HG03139 (cell line): ENCODE results near the gene ABCB9.
A peak's percentile ranks its signal among the peaks of the same experiment; 100 is the strongest.

Experiments
- ATAC-seq: cut with Tn5 transposase; IDR thresholded peaks from one replicate; pipeline ENCODE4 v1.9.1; 2021; ENCODE audit not compliant: unreplicated experiment

Gene ABCB9

DNA sequence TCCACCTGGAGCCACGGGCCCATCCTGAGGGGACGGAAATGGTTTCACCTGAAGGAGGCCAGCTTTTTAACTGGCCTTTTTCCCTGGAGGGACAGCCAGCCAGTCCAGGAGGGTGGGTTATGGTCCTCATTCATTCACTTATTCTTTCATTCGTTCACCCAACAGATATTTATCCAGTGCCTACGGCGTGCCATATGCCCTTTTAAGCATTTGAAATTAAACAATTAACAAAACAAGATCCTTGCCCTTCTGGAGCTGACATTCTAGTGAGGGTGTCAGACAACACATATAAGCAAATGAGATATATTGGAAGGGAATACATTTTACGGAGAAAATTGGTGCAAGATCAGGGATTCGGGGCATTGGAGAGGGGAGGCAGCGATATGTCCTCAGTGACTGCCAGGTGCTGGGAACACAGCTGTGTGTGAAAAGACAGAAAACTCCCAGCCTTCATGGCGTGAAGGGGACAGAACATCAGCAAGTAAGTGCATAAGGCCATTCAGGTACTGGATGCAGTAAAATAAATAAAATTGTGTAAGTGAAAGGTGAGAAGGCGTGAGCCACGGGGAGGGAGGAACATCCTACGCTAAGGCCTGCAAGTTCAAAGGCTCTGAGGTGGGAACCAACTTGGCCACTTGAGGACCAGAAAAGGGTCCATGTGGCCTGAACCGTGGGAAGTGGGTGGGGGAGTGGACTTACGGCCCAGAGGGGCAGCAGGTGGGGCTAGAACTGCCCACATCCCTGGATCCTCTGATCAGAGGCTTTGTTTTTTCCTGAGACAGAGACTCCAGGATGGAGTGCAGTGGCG, 684 bp upstream of the ABCB9 start:
- ATAC-seq: no peak

GRCh38 chr12:122965321-122965751, 927 bp downstream of the ABCB9 start:
- no peak for ATAC-seq

DNA sequence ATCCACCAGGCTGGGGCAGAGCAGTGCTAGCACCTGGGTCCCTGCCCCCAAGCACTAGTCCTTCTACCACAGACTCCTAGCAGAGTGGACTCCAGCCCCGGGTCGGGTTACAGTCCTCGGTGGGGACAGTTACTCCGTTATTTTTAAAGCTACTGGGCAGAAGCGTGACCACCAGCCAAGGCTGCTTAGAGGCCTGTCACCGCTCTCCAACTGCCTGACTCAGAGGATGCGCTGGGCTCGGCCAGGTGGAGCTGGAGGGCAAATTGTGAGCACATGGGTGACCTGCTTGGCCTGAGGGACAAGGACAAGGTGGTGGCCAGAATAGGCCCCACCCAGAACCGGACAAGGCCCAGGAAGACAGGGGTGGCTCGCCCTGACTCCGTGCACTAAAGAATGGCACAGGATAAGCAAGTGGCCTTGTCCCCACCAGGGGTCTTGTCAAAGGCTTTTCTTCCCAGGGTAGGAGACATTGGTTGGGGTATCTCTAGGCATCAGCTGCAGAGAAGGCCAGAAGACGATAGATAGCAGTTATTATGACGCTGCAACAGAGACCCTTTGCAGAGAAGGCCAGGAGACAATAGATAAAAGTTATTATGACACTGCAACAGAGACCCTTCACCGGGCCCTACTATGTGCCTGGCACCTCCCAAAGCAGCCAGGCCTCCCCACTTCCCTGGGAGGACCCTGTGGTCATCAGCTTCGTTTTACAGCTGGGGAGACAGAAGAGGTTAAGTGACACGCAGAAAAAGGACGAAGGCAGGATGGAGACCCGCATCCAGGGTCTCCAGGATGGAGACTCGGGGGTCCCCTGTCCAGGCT, 1.6 kb downstream of the ABCB9 start:
- ATAC-seq: no peak

- no peak for ATAC-seq
Measured at GRCh38 chr12:122963941-122964265, 2.4 kb downstream of the ABCB9 start.

DNA sequence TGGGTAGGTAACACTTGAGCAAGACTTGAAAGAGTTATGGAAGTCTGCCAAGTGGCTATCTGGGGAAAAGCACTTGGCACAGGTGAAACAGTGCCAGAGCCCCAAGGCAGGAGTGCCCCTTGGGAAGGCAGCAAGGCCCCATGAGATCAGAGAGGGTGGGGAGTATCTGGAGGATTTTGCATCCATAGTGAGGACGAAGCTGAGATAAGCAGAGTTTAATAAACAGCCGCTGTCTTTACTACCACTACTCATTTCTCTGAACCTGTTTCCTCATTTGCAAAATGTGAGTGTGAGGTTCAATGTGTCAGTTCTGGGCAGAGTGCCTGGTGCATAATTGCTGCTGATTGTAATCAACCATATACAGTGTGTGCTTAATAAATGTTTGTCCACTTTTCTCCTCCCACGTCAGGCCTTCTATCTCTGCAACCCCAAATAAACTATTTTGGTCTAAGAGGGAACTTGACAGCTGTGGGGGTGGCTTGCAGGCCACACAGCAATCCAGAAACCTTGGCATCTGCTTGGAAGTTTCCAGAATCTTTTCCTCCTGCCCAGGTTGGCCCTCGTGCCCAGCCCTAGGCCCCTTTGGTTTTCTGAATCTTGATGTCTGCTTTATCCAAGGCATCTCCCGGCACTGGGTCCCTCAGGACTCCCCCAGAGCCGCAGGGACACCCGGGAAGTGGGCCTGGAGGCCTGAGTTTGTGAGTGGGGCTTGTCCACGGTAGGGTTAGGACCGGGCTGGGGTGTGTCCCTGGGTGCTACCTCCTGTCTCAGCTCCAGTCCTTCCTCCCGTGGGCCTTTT, 4.5 kb downstream of the ABCB9 start:
- ATAC-seq: no peak

GRCh38 chr12:122960193-122960569, 6.1 kb downstream of the ABCB9 start:
- ATAC-seq: no peak

DNA sequence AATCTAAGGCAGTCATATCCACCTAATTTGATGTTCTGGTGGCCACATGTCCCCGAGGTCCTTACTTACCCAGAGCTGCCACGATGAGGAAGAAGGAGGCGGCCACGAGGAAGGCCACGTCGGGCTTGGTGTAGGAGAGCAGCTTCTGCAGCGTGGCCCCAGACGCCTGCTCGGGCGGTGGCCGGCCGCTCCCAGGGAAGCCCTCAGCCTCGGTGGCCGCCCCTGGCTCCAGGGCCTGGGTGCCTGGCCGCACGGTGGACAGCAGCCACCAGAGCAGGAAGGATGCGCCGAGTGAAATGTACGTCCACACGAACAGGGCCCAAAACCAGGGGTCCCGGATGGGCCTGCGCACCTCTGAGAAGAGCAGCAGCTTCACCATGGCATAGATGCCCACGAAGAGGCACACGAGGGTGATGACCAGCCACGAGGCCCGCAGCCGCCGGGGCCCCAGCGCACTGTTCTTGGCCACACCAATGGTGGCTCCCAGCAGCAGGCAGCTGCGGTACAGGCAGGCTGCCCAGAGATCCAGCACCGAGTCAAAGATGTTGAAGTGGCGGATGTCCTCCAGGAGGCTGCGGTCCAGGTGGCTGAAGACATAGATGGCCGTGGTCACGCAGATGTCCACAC, 6.6 kb downstream of the ABCB9 start:
- ATAC-seq: no peak

DNA sequence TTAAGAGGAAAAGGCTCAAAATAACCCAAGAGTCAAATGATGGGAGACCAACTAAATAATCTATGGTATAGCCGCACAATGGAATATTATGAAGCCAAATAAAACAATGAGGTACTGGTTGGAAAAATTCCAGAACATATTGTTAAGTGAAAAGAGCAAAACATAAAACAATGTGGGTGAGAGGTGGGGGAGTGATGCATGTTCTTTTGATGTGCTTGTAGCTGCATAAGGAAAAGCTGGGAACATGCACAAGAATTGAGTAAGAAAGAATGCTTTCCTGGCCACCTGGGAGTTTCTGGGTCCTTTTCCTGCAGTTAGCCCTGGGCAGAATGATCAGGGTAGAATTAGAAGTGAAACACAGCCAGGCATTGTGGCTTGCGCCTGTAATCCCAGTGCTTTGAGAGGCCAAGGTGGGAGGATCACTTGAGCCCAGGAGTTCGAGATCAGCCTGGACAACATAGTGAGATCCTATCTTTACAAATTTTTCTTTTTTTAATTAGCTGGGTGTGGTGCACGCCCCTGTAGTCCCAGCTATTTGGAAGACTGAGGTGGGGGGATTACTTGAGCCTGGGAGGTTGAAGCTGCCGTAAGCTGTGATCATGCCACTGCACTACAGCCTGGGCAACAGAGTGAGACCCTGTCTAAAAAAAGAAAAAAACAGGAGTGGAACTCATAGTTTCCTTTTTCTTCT, 7.9 kb downstream of the ABCB9 start:
- no peak for ATAC-seq

- ATAC-seq: no peak
Measured at GRCh38 chr12:122956035-122956434, 10.2 kb downstream of the ABCB9 start.

DNA sequence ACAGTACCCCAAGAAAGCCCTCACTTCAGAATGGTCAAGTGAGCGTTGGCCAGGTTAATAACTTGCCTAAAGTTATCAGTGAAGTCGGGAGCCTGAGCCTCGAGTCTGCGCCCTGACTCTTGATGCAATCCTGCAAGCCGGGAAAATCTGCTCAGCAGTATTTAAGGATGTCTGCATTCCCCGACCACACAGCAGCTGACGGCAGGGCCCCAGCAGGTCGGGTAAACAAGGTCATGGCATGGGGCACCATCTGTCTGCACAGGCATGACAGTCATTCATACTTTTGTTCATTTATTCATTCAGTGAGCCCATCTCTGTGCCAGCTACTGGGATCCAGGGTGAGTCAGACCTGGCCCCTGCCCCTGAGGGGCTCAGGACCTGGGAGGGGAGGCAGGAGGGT, 11.1 kb downstream of the ABCB9 start:
- ATAC-seq: no peak

DNA sequence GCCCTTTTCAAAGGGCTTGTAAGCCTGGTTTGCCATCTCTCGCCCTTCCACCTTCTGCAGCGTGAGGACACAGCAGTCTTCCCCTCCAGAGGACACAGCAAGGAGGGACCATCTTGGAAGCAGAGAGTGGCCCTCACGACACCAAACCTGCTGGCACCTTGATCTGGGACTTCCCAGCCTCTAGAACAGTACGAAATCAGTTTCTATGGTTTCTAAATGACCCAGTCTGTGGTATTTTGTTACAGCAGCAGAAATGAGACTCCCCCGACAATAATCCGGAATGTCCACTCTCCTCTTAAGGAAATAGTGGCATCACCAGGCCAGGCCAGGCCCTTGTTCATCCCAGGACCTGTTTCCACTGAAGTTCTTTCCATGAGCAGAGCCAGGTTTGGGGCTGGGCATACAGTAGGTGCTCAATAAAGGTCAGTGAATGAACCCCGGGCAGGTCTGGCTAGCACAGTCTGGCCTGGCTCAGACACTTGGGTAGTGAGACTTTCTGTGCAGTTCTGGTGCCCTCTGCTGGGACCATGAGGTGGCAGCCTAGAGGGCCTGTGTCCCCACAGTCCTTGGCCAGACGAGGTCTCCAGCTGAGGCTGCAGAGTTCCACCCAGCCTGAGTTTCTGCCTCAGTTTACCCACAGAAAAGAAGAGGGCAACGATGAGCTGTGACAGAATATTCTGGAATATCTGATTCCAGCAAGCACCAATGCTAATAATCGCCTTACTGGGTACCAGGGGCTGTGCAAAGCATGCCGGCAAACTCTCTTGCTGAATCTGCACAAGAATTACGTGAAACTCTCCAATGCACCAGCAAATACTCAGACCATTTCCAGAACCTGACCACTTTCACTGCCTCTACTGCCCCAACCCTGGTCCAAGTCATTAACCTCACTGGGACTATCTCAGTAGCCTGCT, 14.0 kb downstream of the ABCB9 start:
- ATAC-seq: no peak

DNA sequence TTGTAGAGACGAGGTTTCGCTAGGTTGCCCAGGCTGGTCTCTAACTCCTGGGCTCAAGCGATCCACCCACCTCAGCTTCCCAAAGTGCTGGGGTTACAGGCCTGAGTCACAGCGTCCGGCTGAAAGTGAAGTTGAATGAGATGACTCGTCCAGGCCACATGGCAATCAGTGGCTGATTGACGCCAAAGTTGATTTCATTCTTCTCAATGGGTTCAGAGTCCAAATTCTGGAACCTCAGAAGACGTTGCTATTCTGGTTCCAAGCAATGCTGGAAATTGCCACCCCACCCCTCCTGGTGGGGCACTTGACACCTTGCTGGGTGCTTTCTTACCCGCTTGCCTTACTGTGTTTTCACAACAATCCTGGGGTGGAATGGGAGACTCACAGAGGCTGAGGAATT, 14.9 kb downstream of the ABCB9 start:
- ATAC-seq: no peak

GRCh38 chr12:122949816-122950675, 16.2 kb downstream of the ABCB9 start:
- ATAC-seq: no peak

DNA sequence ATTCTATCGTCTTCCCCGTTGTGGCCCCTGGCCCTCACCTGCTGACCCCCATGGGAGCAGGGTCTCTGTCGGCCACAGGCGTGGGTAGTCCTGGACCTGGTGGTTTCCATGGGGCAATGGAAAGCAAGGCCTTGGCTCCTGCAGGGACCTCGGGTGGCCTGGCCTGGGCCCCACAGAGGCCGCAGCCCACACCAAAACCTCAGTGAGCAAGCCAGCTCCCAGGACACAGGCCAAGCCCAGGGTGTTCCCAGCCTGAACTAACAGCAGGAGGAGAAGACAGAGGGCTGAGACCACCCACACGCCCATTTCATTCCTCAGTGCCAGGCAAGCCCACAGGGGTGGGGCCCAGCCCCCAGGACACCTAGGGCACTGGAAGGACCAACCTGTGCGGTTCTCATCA, 16.9 kb downstream of the ABCB9 start:
- ATAC-seq: no peak

- no peak for ATAC-seq
Measured at GRCh38 chr12:122948605-122949004, 17.7 kb downstream of the ABCB9 start.

- ATAC-seq: no peak
Measured at GRCh38 chr12:122947352-122947792, 18.9 kb downstream of the ABCB9 start.

DNA sequence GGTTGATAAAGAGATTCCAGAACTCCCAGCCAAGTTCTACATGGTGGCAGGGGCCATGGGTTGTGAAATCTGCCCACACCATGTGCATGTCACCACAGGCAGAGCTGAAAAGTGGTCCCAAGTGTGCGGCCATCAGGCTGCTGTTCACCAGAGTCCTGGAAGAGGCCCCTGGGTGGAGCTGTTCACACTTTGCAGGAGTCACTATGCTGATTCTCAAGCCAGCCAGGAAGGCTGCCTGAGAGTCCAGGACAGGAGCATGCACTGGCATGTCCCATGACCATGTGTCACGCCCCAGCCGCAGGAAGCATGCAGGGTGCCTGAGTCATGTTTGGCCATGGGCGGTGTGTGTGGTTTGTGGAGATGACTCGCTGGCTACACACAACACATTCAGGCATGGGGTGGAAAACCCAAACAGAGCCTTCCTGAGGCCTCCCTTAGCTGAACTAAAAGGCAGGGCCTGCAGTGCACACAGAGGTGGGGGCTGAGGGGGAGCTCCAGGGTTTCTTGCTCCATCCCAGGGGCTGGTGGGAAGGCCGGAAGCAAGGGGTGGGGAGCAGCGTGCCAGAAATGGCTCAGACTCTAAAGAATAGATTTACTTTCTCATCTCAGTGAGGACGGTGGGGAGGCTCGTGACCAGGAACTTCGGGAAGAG, 19.4 kb downstream of the ABCB9 start:
- peak; percentile 43 for ATAC-seq
